GM21737 (cell line): ENCODE results near the gene VPS13A.
"Not testable (repeated sequence)": the region's sequence is repeated elsewhere in the genome, so short reads cannot be mapped to it uniquely, and the experiment has no call there.

Experiments
- ATAC-seq: cut with Tn5 transposase; IDR thresholded peaks from one replicate; pipeline ENCODE4 v1.9.1; 2021; ENCODE audit warnings: mild to moderate bottlenecking, moderate library complexity; ENCODE audit not compliant: unreplicated experiment

The VPS13A gene

GRCh38 chr9:77183581-77183980 is 6.2 kb downstream of the VPS13A start:
- no peak for ATAC-seq

DNA sequence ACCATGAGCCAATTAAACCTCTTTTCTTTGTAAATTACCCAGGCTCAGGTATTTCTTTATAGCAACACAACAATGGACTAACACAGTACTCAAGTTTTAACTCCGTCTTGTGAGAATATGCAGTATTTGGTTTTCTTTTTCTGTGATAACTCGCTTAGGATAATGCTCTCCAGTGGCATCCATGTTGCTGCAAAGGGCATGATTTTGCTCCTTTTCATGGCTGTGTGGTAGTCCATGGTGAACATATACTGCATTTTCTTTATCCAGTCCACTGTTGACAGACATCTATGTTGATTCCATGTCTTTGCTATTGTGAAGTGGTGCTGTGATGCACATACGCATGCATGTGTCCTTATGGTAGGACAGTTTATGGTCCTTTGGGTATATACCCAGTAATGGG is 10.9 kb downstream of the VPS13A start:
- ATAC-seq, result no peak

- ATAC-seq, result no peak
Observed at GRCh38 chr9:77194423-77194822, 17.1 kb downstream of the VPS13A start.

DNA sequence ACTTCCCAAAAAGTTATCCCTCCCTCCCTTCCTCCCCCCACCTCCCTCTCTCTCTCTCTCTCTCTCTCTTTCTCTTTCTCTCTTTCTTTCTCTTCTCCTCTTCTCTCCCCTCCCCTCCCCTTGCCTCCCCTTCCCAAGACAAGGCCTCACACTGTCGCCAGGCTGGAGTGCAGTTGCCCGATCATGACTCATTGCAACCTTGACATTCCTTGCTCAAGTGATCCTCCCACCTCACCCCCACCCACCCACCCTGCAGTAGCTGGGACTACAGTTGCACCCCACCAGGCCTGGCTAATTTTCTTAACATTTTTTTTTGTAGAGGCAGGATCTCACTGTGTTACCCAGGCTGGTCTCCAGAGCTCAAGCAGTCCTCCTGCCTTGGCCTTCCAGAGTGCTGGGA is 32.8 kb downstream of the VPS13A start:
- no peak for ATAC-seq

GRCh38 chr9:77211561-77211960 is 34.2 kb downstream of the VPS13A start:
- no peak for ATAC-seq

GRCh38 chr9:77212801-77213200 is 35.5 kb downstream of the VPS13A start:
- no peak for ATAC-seq

- no peak for ATAC-seq
Observed at GRCh38 chr9:77215874-77216273, 38.5 kb downstream of the VPS13A start.

DNA sequence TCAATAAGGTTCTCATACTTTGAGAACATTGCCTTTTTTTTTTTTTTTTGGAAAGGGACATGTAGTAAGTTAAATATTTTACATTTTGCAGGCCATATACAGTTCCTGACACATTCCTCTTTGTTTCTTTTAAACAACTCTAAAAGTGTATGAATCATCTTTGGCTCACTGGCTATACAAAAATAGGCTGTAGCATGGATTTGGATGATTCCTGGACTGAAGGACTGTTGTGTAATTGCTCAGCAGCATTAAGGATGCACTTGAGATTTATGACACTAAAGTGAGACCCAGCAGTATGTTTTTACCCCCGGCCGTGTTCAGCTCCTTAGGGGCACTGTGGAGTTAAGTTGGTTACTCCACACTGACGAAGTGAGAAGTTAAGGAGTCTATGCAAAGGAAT is 41.3 kb downstream of the VPS13A start:
- ATAC-seq, result no peak

GRCh38 chr9:77221431-77221830 is 44.1 kb downstream of the VPS13A start:
- no peak for ATAC-seq

DNA sequence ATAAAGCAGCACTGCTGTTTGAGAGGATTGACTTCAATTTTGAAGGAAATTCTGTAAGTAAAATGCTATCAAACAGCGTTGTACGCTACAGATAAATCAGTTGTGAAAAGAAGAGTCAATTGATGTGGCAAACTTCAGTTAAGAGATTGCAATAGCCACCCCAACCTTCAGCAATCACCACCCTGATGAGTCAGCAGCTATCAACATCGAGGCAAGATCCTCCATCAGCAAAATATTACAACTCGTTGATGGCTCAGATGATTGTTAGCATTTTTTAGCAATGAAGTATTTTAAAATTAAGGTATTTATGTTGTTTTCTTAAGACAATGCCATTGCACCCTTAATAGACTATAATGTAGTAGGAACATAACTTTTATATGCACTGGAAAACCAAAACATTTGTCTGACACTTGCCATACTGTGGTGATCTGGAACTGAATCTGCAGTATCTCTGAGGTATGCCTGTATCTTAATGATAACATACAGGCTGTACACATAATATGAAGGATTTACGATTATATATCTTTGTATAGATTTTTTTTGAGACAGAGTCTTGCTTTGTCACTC is 47.5 kb downstream of the VPS13A start:
- ATAC-seq, result no peak

DNA sequence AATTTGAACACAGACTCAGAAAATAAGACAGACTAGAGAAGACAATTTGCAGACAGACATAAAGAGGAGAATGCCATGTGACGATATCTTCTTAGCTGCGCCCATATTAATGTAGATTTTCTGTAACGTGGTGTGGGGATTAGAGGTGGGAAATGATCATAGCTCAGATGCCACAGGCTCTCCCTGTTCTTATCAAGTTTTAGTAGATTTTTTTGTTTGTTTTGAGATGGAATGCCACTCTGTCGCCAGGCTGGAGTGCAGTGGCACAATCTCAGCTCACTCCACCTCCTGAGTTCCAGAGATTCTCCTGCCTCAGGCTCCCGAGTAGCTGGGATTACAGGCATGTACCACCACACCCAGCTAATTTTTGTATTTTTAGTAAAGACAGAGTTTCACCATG is 59.4 kb downstream of the VPS13A start:
- ATAC-seq, result no peak

DNA sequence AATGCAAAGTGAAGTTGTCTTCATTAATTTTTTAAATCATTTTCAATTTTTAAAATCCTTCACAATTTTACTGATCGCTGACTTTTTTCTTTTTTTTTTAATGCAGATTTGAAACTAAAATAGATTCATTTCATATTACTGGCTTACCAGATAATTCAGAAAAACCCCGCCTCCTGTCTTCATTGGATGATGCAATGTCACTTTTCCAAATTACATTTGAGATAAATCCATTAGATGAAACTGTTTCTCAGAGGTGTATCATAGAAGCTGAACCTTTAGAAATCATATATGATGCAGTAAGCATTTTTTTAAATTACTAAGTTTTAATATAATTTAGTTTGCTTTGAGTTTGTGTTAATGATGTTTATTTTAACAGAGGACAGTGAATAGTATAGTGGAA is 60.6 kb downstream of the VPS13A start:
- ATAC-seq, result no peak

DNA sequence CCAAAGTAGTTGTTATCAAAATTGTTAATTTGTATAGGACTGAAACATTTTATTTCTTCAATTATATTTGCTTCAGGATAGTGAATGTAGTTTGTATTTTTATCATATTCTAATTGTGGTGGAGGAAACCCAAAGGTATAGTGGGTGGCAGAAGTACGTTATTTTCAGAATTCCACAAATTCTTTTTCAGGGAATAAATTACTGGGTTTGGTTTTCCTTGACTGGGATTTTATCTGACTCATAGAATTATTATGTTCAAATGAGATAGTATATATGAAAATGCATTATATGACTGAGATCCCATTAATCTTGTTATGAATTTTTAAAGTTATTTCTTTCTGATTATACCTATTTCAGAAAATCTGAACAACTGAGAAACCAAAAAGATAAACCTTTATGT is 73.7 kb downstream of the VPS13A start:
- no peak for ATAC-seq

- no peak for ATAC-seq
Observed at GRCh38 chr9:77257275-77257674, 79.9 kb downstream of the VPS13A start.

GRCh38 chr9:77261605-77262004 is 84.3 kb downstream of the VPS13A start:
- no peak for ATAC-seq

- not testable (repeated sequence) for ATAC-seq
Observed at GRCh38 chr9:77267762-77268161, 90.4 kb downstream of the VPS13A start.

DNA sequence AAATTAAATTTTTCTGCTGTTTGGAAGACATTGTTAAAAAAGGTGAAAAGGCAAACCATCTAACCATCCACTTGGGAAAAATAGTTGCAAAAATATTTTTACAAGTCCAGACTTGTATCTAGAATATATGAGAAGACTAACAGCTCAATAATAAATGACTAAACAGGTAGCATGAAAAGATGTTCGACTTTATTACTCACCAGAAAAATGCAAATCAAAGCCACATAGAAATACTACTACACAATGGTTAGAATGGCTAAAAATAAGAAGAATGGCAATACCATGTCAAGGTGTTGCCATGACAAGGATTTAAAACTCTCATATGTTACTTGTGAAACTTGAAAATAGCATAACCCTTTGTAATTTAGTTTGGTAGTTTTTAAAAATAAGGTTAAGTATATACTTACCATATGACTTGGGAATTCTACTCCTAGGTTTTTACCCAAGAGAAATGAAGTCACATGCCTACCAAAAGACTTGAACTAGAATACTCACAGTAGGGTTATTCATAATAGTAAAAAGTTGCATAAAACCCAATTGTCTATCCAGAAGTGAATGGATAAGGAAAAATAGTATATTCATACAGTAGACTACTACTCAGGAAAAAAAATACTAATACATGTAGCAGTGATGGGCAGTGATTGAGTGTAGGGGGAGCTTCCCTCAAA is 93.8 kb downstream of the VPS13A start:
- ATAC-seq, result no peak

DNA sequence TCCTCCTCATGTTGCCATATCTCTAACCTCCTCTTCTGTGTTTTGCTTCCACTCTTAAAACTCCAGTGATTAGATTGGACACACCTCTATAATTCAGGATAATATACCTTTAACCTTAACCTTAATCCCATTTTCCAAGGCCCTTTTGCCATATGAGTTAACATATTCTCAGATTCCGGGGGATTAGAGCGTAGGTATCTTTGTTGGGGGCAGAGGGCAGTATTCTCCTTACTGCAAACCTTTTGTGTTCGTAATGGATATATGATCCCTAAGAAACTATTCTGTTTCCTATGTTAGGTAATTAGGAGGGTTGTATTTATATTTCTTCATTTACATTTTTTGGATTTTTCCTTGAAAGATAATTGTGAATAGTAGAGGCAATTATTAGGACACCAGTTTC is 99.5 kb downstream of the VPS13A start:
- no peak for ATAC-seq

- no peak for ATAC-seq
Observed at GRCh38 chr9:77277719-77278118, 100.4 kb downstream of the VPS13A start.

GRCh38 chr9:77283991-77284390 is 106.7 kb downstream of the VPS13A start:
- no peak for ATAC-seq

- ATAC-seq, result no peak
Observed at GRCh38 chr9:77284616-77285015, 107.3 kb downstream of the VPS13A start.

- no peak for ATAC-seq
Observed at GRCh38 chr9:77290373-77290772, 113.0 kb downstream of the VPS13A start.

DNA sequence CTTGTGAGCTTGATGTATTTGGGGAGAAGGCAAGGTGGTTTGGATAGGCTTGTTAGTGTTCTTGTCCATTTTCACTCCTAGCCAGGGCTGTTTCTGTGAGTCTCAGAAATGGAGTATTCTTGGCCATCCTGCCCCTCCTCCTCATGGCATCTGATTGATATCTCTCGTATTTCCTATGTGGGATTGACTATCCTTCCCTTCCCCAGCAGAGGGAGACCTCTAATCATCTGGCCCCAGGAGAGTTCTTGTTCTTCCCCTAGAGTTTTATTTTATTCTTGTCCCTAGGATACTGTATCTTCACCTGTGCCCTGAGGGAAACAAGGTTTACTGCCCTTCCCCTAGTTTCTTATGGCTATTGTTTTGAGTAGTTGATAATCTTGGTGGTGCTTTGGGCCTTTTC is 114.4 kb downstream of the VPS13A start:
- no peak for ATAC-seq
